IPS DF 4.7 (cell line): ENCODE data around the gene CLPX.
"Not testable (repeated sequence)": the region's sequence is repeated elsewhere in the genome, so short reads cannot be mapped to it uniquely, and the experiment has no call there.

Experiments
- DNase-seq: peaks from one replicate; pipeline ENCODE4 v3.0.0-alpha.2; 2013; ENCODE audit warnings: low spot score; ENCODE audit errors: extremely low read depth

The CLPX gene

DNA sequence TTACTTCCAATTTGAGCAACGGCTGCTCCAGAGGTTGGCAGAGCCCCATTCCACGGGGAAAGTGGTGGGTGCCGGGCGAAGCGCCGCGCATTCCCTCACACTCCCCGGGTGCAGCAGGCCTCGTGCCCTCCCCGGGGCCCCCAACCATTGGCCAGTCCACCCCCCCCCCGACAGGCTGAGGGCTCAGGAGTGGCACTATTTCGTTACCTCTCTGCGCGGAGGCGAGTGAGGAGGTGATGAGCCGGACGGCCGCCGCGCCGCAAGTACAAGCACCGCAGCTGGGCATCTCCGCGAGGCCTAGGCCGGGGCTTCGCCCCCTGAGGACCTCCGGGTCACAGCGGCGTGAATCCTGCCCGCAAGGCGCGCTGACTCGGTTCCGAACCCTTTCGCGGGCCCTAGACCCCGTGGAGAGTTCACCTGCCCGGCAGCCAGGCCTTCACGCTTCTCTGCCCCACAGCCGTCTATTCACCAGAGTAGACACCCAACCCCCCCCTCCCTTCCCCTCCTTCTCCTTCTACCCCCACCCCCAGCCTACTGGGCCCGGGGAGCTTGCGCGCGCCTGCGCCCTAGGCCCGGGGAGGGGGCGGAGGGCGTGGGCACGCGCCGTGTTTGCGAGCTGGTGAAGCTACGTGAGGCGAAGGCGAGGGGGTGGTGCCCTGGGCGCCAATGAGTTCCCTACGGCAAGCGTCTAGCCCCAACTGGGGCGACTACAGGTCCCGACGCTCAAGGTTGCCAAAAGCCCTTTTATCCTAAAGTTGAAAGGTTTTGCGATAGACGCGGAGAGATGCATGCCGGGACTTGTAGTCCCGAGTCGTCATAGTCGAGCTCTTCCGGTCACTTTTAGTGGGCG, at the start of gene CLPX:
Gene CLPX, minus strand, starts transcription at position 475 of the 850 bp plus-strand sequence. Its CDS starts 189 bp downstream, at position 286.
- peak; percentile 81 for DNase-seq

DNA sequence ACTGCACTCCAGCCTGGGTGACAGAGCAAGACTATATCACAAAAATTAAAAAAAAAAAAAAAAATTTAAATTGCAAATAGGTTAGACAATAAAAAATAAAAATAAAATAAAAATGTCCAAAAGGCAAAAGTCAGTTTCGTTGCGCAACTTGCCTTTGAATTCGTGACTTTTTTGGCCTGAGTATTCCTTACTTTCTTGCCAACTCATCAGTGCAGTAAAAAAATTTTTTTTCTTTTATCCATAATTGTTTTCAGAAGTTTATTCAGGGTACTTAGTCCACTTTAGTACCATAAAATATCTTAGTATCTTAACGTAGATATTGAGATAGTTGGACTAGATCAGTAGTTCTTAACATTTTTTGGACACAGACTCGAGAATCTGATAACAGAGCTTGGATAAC, 48.6 kb upstream of the CLPX start:
- no peak for DNase-seq

DNA sequence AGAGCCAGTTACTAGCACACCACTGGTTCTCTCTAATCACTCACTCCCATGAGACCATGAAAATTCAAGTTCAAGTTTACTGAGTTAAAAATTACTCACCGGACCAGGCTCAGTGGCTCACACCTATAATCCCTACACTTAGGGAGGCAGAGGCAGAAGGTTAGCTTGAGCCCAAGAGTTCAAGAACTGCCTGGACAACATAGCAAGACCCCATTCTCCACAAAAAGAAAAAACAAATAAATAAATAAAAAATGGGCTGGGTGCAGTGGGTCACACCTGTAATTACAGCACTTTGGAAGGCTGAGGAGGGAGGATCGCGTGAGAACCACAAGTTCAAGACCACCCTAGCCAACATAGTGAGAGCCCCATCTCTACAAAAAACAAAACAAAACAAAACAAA, 47.4 kb upstream of the CLPX start:
- no peak for DNase-seq

DNA sequence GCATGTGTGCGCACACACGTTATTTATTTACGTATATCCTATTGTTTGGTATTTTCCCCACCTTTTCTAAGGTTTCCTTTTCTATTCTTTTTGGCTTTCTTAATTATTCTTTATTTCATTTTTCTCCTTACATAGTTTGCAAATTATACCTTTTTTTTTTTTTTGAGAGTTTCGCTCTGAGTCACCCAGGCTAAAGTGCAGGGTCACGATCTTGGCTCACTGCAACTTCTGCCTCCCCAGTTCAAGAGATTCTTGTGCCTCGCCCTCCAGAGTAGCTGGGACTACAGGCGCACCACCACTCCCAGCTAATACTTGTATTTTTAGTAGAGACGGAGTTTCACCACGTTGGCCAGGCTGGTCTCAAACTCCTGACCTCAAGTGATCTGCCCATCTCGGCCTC, 46.2 kb upstream of the CLPX start:
- DNase-seq = no peak

DNA sequence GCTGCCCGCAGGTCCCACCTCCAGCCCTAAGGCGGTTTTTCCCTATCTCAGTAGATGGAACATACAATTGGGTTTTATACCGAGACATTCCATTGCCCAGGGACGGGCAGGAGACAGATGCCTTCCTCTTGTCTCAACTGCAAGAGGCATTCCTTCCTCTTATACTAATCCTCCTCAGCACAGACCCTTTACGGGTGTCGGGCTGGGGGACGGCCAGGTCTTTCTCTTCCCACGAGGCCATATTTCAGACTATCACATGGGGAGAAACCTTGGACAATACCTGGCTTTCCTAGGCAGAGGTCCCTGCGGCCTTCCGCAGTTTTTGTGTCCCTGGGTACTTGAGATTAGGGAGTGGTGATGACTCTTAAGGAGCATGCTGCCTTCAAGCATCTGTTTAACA, 41.8 kb upstream of the CLPX start:
- DNase-seq = not testable (repeated sequence)

- DNase-seq = no peak
These were observed 41.1 kb upstream of the CLPX start for GRCh38 chr15:65226221-65226620.

- DNase-seq = no peak
These were observed 38.9 kb upstream of the CLPX start for GRCh38 chr15:65223996-65224395.

DNA sequence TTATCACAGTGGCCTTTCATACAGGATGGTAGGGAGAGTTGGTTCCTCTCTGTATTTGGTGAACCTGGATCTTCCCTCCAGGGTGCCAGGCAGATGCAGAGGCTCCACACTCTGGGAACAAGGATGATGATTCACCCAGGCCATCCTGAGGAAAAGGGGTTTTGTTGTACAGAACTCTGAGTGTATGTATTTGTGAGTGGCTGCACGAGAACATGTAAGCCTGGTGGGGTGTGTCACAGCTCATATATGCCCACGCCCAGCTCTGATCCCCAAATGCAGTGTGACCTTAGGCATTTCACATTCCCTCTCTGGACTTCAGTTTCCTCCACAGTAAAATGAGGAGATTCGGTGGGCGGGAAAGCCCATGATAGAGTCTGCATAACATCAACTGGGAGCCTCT, 37.7 kb upstream of the CLPX start:
- DNase-seq = no peak

- no peak for DNase-seq
These were observed 36.6 kb upstream of the CLPX start for GRCh38 chr15:65221697-65222096.

GRCh38 chr15:65219137-65219536, 34.0 kb upstream of the CLPX start:
- DNase-seq = no peak

GRCh38 chr15:65217526-65218482, 32.7 kb upstream of the CLPX start:
- DNase-seq = no peak

DNA sequence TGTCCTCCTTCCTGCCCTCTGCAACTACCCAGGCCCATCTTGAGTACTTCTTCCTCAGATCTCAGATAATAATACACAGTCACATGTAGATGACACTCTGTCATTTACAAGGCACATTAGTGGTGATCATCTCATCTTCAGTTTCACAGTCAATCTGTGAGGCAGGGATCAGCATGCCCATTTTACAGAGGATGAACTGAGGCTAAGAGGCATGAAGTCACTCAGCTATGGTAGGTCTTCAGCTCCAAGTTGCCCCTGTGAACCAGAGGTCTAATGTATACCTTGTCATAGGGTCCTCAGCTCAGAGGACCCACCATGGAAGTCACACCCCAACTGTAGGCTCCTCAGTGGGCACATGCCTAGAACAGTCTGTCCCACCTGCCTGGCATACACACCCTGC, 30.4 kb upstream of the CLPX start:
- DNase-seq = no peak

- DNase-seq = no peak
These were observed 28.9 kb upstream of the CLPX start for GRCh38 chr15:65214010-65214409.

- no peak for DNase-seq
These were observed 28.1 kb upstream of the CLPX start for GRCh38 chr15:65213241-65213640.

GRCh38 chr15:65212097-65212496, 27.0 kb upstream of the CLPX start:
- peak; percentile 14 for DNase-seq

DNA sequence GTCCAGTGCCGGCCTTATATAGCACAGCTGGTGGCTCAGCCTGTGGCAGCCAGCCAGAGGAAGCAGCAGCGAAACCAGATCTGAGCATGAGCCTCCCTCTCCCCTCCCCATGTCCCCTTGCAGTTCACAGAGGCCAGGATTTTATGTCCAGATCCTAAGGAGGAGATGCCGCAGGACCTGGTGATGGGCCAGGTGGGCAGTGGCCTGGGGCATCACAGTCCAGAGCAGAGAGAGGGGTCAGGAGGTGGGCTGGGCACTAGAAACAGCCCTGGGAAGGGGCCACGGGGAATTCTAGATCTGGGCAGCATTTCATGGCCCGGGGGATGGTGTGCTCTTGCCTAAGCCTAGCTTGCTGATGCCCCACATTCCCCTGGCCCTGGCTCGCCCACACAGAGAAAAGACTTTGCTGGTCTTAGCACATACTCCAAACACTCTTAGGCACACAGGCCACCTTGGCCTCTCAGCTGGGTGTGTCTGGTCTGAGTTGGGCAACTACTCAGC, 26.4 kb upstream of the CLPX start:
- no peak for DNase-seq

GRCh38 chr15:65210770-65211481, 25.8 kb upstream of the CLPX start, which contains the start of gene CILP:
TSS of gene CILP (minus strand) at chr15:65211473. CDS start at chr15:65209755, 1,718 bp downstream.
- DNase-seq = no peak

DNA sequence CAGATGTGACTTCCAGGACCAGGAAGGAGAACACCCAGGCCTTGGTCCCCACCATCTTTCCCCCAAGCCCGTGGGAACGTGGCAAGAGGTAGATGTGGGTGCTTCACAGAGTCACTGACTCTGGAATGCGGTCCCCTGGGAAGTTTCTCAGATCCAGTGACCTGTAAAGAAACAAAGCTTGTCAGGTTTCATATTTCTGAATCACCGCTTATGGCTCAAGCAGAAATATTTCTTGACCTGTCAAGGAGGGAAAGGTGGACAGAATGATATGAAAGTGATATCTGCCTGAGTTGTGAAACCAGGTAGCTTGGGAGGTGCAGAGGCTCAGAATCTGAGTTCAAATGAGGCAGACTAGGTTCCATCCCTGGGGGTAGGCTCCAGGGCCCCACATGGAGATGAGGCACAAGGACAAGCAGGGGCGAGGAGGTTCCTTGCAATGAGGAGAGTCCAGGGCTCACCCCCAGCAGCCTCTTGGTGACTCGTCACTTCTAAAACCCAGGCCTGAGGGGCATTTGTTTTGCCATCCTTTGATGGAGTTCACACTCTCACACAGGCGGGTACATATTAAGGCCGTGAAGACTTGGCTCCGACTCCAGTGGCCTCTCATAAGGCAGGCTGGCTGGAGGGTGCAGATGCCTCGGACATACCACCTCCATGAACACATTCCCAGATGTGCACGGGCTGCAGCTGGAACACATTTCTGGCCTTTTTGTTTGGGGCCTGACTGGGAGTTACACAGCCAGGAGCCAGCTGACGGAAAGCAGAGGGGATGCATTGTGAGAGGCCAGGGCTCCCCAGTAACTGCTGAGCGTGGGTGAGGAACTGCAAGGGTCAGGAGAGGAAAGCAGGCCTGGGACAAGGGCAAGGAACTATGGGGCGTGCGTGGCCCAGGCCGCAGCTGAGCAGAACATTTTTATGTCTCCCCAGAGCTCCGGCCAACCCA, 24.8 kb upstream of the CLPX start:
- no peak for DNase-seq

GRCh38 chr15:65208647-65209046, 23.5 kb upstream of the CLPX start:
- no peak for DNase-seq

- no peak for DNase-seq
These were observed 22.2 kb upstream of the CLPX start for GRCh38 chr15:65207280-65207840.
